GM12875 (cell line): ENCODE results near the gene FLVCR2.

Source experiments
- H3K4me3 ChIP-seq: one replicate; pipeline ENCODE4 v1.5.1; 2011; ENCODE audit warnings: low read depth, low read length, control low read depth
- TF ChIP-seq, protein P1 (sequence below): IDR thresholded peaks from 2 replicates; pipeline ENCODE4 v1.5.1; 2011; ENCODE audit warnings: low read depth, mild to moderate bottlenecking, control low read depth, inconsistent platforms, low read length, moderate library complexity, borderline replicate concordance; ENCODE audit not compliant: insufficient read depth

Gene FLVCR2

DNA sequence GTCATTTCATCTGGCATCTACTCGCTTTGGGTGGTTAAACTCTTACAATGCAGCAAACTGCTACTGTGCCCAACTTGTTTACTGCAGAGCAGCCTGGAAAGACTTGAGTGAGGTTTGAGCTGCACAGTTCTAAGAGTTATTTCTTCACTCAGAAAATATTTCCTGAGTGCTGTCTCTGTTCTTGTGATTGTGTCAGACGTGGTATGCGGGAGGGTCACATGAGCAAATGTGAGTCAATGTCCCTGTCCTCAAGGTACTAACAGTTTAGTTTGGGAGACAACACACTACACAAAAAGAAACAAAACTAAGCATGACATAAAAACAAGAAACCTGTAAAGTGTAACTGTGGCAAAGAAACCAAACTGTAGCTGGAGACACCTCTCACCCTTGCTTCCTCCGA is 32.4 kb downstream of the FLVCR2 start:
- TF ChIP-seq, protein P1, sequence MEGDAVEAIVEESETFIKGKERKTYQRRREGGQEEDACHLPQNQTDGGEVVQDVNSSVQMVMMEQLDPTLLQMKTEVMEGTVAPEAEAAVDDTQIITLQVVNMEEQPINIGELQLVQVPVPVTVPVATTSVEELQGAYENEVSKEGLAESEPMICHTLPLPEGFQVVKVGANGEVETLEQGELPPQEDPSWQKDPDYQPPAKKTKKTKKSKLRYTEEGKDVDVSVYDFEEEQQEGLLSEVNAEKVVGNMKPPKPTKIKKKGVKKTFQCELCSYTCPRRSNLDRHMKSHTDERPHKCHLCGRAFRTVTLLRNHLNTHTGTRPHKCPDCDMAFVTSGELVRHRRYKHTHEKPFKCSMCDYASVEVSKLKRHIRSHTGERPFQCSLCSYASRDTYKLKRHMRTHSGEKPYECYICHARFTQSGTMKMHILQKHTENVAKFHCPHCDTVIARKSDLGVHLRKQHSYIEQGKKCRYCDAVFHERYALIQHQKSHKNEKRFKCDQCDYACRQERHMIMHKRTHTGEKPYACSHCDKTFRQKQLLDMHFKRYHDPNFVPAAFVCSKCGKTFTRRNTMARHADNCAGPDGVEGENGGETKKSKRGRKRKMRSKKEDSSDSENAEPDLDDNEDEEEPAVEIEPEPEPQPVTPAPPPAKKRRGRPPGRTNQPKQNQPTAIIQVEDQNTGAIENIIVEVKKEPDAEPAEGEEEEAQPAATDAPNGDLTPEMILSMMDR: no peak
- H3K4me3 ChIP-seq: no peak overlapping the region

GRCh38 chr14:75612157-75612556 is 33.7 kb downstream of the FLVCR2 start:
- TF ChIP-seq, protein P1: no peak
- no peak overlapping the region for H3K4me3 ChIP-seq

DNA sequence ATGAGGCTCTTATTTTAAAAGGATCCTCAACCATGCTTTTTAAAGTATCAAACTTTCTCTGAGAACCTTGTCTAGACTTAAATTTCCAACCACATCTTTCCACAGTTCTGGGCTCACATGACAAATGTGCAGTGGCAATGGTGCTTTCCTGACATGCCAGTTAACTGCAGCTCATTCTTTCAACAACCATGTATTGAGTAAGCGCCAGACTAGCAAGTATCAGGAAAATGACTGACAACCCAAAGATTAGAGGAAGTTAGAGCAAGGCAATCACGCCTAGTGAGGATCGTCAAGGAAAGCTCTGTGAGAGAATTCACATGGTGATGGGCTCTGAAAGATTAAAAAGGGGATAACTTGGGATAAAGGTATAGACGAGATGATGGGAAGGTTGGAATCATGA is 35.8 kb downstream of the FLVCR2 start:
- TF ChIP-seq, protein P1: no peak

GRCh38 chr14:75615200-75615599 is 36.8 kb downstream of the FLVCR2 start:
- no peak overlapping the region for H3K4me3 ChIP-seq
- TF ChIP-seq, protein P1: no peak

More for the DNA sequence above, 35.8 kb downstream of the FLVCR2 start:
- no peak overlapping the region for H3K4me3 ChIP-seq

- no peak overlapping the region for H3K4me3 ChIP-seq
- TF ChIP-seq, protein P1: no peak
Observed at GRCh38 chr14:75619548-75619947, 41.1 kb downstream of the FLVCR2 start.

- H3K4me3 ChIP-seq: no peak overlapping the region
- TF ChIP-seq, protein P1: no peak
Observed at GRCh38 chr14:75625034-75625433, 46.6 kb downstream of the FLVCR2 start.

- TF ChIP-seq, protein P1: no peak
- H3K4me3 ChIP-seq: no peak overlapping the region
Observed at GRCh38 chr14:75626396-75626795, 48.0 kb downstream of the FLVCR2 start.
